Ascending aorta (tissue), 2 donors: ENCODE results near the gene UBE2M. TPM values are rescaled to one million over a fixed set of nuclear protein-coding genes. Genes with fewer than 3 reads are reported as not detected.

Experiments used
- DNase-seq, 2 donors: peaks; one replicate each; pipeline ENCODE4 v3.0.0-alpha.2; 2019; ENCODE audit warnings: low spot score in 2 of 2
- H3K27ac ChIP-seq, 2 donors: fragments of 200-600 bp; sonication (generic); one replicate each; pipeline ENCODE4 v1.5.1; 2016 to 2017; ENCODE audit warnings: mild to moderate bottlenecking in 1 of 2
- H3K27me3 ChIP-seq: fragments of 200-600 bp; sonication (generic); one replicate; pipeline ENCODE4 v1.5.1; 2017
- H3K36me3 ChIP-seq, 2 donors: fragments of 200-600 bp; sonication (generic); one replicate each; pipeline ENCODE4 v1.5.1; 2016
- H3K4me1 ChIP-seq, 2 donors: fragments of 200-600 bp; sonication (generic); one replicate each; pipeline ENCODE4 v1.5.1; 2016 to 2017; ENCODE audit warnings: mild to moderate bottlenecking in 1 of 2
- H3K4me3 ChIP-seq, 2 donors: fragments of 200-600 bp; sonication (generic); one replicate each; pipeline ENCODE4 v1.5.1; 2016 to 2017; ENCODE audit warnings: mild to moderate bottlenecking in 1 of 2
- H3K9me3 ChIP-seq, 2 donors: fragments of 200-600 bp; sonication (generic); one replicate each; pipeline ENCODE4 v1.5.1; 2016
- intact Hi-C: fragments of 100-400 bp; cut with DNase I; formaldehyde crosslinking; loops from one replicate; pipeline ENCODE4 v1.15.1; 2023
- total RNA-seq: library from RNA; depleted of rRNA; stranded (reverse); fragments of >200 nt; gene quantifications from one replicate; pipeline ENCODE4 v1.1.0, GENCODE V29; 2016
- TF ChIP-seq, protein P1 (sequence below), 3 experiments: fragments of 200-600 bp in 2 of 3; fragments of 450-650 bp in 1 of 3; sonication (generic) in 2 of 3; IDR thresholded peaks; one replicate each; pipeline ENCODE4 v1.5.1; 2016 to 2019; ENCODE audit warnings: antibody characterized with exemption in 3 of 3, mild to moderate bottlenecking in 1 of 3, moderate library complexity in 1 of 3

The UBE2M gene
- total RNA-seq, 1 donor from 2014 or later: 14.8 TPM

DNA sequence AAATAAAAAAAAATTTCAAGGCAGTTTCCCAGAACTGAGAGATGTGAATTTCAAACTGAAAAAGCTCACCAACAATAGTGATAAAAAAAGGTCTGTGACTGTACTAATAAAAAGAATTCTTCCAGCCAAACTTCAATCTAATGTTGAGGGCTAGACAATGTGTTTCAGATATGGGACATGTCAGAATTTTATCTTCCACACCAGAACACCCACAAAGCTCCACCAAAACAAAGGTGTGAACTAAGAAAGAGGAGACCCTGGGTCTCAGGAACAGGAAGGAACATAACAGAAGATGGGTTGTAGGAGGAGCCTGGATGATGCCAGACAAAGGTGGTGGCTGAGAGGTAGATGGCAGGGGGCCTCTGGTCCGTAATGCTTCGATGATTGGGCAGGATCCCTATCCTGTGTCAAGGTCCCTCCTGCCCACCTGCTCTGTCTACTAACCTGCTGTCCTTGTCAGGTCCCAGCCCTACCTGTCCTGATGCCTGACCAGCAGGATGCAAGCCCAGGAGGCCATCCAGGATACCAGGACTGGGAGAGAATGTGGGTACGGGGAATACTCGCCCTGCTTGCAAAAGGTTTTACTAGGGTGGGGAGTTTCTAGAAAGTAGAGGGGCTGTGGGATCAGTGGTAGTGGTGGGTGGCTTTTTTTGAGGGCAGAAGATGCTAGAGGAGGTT lies 10.2 kb upstream of the UBE2M start:
- TF ChIP-seq, protein P1, sequence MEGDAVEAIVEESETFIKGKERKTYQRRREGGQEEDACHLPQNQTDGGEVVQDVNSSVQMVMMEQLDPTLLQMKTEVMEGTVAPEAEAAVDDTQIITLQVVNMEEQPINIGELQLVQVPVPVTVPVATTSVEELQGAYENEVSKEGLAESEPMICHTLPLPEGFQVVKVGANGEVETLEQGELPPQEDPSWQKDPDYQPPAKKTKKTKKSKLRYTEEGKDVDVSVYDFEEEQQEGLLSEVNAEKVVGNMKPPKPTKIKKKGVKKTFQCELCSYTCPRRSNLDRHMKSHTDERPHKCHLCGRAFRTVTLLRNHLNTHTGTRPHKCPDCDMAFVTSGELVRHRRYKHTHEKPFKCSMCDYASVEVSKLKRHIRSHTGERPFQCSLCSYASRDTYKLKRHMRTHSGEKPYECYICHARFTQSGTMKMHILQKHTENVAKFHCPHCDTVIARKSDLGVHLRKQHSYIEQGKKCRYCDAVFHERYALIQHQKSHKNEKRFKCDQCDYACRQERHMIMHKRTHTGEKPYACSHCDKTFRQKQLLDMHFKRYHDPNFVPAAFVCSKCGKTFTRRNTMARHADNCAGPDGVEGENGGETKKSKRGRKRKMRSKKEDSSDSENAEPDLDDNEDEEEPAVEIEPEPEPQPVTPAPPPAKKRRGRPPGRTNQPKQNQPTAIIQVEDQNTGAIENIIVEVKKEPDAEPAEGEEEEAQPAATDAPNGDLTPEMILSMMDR (IDR thresholded peaks at IDR 0.05): no peak

DNA sequence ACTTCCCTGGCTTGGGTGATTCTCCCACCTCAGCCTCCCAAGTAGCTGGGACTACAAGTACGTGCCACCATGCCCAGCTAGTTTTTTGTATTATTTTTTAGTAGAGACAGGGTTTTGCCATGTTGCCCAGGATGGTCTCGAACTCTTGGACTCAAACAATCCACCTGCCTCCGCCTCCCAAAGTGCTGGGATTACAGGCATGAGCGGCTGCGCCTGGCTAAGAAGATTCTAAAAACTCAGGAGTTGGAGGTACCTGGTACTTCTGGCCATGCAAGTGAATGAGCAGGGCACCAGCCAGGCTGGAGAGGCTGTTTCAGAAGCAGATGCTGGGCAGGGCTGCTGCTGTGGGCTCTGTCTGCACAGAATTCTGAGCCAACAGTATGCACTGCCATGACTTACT lies 8.6 kb upstream of the UBE2M start:
- Histone ChIP-seq H3K4me3 (no peak overlapping the region), H3K9me3 (no peaks in the 10 kb centered on the region), H3K4me1 (peaks cover 8 to 16% of the 10 kb centered on the region in 2 donors), H3K36me3 (peaks cover 3% of the 10 kb centered on the region in 2 donors), H3K27me3 (no peaks in the 10 kb centered on the region), H3K27ac (no peak overlapping the region)
- intact Hi-C loops: no loop called here
- no peak for DNase-seq
- TF ChIP-seq, protein P1 (IDR thresholded peaks at IDR 0.05): no peak

More for the DNA sequence above, 10.2 kb upstream of the UBE2M start:
- Histone ChIP-seq H3K27me3 (no peaks in the 10 kb centered on the region), H3K9me3 (no peaks in the 10 kb centered on the region), H3K27ac (no peak overlapping the region), H3K4me1 (peaks cover 4 to 5% of the 10 kb centered on the region in 2 donors), H3K4me3 (no peak overlapping the region), H3K36me3 (peaks cover 3% of the 10 kb centered on the region in 2 donors)
- no peak for DNase-seq
- intact Hi-C loops: no loop called here

DNA sequence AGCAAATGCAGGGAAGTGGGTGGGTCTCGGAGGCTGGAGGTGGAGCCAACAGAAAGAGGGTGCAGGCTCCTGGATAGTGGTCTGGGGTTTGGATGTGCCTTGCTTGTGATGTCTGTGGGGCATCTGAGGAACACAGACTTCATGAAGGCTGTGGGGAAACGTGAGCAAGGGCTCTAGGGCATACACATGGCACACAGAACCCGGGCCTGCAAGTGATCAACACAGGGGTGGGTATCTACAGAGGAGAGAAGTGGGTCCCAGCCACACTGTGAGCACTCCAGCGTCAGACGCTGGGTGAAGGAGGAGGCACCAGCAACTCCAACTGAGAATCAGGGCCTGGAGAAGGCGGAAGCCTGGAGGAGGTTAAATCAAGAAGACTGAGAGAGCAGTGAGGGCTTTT lies 5.4 kb upstream of the UBE2M start:
- no peak overlapping the region for H3K27ac ChIP-seq
- H3K27me3 ChIP-seq: no peaks in the 10 kb centered on the region
- intact Hi-C loops: no loop called here
- TF ChIP-seq, protein P1 (IDR thresholded peaks at IDR 0.05): no peak
- no peaks in the 10 kb centered on the region for H3K36me3 ChIP-seq
- H3K4me3 ChIP-seq: no peak overlapping the region
- peaks cover 11 to 26% of the 10 kb centered on the region in 2 donors for H3K4me1 ChIP-seq
- H3K9me3 ChIP-seq: no peaks in the 10 kb centered on the region
- no peak for DNase-seq

DNA sequence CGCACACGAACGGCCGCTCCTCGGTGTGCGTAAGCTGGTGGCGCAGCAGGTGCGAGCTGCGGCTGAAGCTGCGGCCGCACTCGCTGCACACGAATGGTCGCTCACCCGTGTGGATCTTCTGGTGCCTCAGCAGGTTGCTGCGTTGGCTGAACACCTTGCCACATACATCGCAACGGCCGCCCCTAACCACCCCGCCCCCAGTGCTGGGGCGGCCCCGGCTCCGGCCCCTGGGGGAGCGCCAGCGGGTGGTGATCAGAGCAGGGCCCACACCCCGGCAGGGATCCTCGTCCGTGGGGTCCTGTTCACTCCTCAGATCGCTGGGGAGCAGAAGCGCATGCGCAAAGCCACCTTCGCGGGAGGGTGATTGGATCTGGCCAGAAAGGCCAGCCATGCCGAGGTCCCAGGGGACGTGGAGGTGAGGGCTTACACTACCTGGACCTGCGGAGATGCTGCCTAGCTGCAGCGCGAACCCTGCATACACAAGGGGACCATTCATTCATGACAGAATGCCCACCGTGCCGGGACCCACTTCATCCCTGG lies 4.7 kb upstream of the UBE2M start:
- DNase-seq: no peak
- no peaks in the 10 kb centered on the region for H3K27me3 ChIP-seq
- H3K4me1 ChIP-seq: peaks cover 11 to 26% of the 10 kb centered on the region in 2 donors
- H3K9me3 ChIP-seq: no peaks in the 10 kb centered on the region
- intact Hi-C loops: no loop called here
- peak overlapping the region in 1 of 2 donors; percentile 58 for H3K27ac ChIP-seq
- no peaks in the 10 kb centered on the region for H3K36me3 ChIP-seq
- H3K4me3 ChIP-seq: peak overlapping the region; percentile 46 to 69
- TF ChIP-seq, protein P1 (IDR thresholded peaks at IDR 0.05): no peak

DNA sequence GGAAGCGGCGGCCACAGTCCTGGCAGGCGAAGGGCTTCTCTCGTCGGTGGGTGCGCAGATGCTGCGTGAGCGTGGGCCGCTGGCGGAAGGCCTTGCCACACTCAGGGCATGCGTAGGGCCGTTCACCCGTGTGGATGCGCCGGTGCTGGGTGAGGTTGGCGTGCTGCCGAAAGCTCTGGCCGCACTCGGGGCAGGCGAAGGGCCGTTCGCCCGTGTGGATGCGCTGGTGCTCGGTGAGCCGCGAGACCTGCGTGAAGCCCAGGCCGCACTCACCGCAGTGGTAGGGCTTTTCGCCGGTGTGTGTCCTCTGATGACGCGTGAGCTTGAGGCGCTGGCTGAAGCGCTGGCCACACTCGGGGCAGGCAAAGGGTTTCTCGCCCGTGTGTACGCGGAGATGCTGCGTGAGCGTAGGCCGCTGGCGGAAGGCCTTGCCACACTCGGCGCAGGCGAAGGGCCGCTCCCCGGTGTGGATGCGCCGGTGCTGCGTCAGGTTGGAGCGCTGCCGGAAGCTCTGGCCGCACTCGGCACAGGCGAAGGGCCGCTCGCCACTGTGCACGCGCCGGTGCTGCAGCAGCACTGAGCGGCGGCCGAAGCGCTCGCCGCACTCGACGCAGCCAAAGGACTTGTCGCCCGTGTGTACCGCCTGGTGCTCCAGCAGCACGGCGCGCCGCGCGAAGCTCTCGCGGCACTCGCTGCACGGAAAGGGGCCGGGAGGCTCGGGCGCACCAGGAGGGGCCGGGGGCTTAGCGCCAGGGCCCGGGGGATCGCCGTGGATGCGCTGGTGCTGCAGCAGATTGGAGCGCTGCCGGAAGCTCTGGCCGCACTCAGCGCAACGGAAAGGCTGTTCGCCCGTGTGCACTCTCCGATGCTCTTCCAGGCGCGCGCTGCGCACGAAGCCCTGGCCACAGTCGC lies 4.0 kb upstream of the UBE2M start:
- no peaks in the 10 kb centered on the region for H3K9me3 ChIP-seq
- DNase-seq: no peak
- H3K4me3 ChIP-seq: peak overlapping the region; percentile 46 to 69
- H3K27me3 ChIP-seq: no peaks in the 10 kb centered on the region
- intact Hi-C loops: no loop called here
- peaks cover 12 to 27% of the 10 kb centered on the region in 2 donors for H3K4me1 ChIP-seq
- no peaks in the 10 kb centered on the region for H3K36me3 ChIP-seq
- peak overlapping the region; percentile 36 to 58 for H3K27ac ChIP-seq
- TF ChIP-seq, protein P1 (IDR thresholded peaks at IDR 0.05): no peak
